NCI-H345 treated with DMSO at 0.1 percent for 48 hours (cell line): ENCODE data around the gene HEMGN.
"Not testable (repeated sequence)": the region's sequence is repeated elsewhere in the genome, so short reads cannot be mapped to it uniquely, and the experiment has no call there.

Source experiments
- DNase-seq: peaks from one replicate; lab custom pipeline; 2025; ENCODE audit not compliant: unreplicated experiment; lab: John Stamatoyannopoulos, UW

Gene HEMGN, protein sequence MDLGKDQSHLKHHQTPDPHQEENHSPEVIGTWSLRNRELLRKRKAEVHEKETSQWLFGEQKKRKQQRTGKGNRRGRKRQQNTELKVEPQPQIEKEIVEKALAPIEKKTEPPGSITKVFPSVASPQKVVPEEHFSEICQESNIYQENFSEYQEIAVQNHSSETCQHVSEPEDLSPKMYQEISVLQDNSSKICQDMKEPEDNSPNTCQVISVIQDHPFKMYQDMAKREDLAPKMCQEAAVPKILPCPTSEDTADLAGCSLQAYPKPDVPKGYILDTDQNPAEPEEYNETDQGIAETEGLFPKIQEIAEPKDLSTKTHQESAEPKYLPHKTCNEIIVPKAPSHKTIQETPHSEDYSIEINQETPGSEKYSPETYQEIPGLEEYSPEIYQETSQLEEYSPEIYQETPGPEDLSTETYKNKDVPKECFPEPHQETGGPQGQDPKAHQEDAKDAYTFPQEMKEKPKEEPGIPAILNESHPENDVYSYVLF

DNA sequence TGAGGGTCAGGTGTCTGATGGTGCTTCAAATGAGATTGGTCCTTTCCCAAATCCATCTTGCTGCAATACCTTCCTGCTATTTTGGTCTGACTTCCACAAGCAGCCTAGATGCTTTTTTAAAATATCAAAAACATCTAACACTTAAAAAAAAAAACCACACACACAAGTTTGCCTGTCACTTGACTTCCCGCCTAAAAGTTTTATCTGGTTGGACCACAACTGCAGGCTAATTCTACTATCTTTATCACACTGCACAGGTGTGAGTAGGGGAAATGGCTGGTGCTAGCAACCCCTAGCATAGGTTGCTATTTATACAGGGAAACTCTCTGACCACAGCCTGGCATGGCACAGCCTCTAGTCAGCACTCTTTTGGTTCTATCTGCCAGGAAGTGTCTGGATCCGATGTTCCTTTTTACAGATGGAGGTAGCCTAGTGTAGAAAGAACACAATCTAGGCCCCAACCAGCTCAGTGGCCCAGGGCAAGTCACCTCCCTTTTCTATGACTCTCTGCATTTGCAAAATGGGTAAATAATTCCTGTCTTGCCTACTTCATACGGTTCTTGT, at the start of gene HEMGN:
TSS of gene HEMGN (minus strand) at position 92 of the 564 bp plus-strand sequence. CDS start at position 56, 36 bp downstream.
- DNase-seq: no peak

DNA sequence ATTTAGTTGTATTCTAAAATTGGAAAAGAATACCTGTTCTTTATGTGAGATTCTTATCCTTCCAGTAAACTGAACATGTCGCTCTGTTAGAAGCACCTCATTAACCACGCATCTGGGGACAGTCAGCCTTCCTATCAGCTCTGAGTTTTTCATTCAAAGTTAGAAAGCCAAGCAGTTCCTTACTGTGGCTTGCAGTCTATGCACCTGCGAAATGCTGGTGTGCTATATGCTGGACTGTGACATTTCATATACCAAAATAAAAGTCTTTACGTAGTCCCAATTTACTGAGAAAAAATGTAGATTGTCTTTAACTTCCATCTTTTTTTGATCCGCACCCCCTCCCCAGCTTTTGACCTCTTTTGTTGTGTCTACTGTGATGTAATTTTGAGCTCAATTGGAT, 49.5 kb upstream of the HEMGN start:
- no peak for DNase-seq

- DNase-seq: no peak
Observed at GRCh38 chr9:97985058-97985861, 47.3 kb upstream of the HEMGN start.

DNA sequence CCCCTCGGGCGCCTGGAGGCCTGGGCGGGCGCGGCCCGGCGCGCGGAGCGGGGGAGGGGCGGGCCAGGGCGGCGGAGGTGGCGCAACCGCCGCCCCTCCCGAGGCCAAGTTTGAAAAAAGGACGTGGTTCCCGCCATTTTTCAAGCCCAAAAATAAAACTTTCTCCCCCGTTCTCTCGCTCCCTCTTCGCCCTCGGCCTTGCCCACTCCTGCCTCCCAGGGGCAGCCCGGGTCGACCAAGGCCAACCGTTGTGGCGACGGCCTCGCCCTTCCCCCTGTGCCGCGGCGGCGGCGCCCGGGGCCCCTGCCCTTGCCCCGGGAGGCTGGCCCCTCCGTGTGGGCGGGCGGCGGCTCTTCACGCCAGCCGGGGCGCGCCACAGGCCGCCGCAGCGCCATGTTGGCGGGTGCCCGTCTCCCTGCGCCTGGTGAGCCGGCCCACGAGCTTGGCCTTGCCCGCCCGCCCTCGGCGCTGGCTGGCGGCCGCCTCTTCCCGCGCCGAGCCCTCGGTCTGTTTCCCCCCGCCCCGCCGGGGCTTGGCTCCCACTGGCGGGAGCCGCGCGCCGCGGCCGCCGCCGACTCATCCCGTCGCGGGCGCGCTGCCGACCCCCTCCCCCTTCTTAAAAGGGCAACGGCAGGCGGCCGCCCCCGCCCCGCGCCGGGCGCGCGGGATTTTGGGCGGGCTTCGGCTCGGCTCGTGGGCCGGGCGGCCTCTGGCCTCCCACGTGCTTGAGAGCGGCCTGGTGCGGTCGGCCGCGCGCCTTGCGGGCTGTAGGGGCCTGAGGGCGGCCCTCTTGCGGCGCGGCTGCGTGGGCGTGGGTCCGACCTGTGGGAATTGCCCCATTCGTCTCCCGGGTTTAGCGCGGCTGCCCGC, 46.5 kb upstream of the HEMGN start:
- DNase-seq: peak; percentile 64

GRCh38 chr9:97983589-97984187, 45.7 kb upstream of the HEMGN start:
- DNase-seq: no peak

GRCh38 chr9:97982683-97983588, 45.0 kb upstream of the HEMGN start, which contains the start of gene ANP32B:
ANP32B (plus strand) TSS chr9:97983341; CDS start chr9:97983556, 215 bp downstream.
- DNase-seq: peak; percentile 82

GRCh38 chr9:97981846-97982682, 44.1 kb upstream of the HEMGN start:
- no peak for DNase-seq

DNA sequence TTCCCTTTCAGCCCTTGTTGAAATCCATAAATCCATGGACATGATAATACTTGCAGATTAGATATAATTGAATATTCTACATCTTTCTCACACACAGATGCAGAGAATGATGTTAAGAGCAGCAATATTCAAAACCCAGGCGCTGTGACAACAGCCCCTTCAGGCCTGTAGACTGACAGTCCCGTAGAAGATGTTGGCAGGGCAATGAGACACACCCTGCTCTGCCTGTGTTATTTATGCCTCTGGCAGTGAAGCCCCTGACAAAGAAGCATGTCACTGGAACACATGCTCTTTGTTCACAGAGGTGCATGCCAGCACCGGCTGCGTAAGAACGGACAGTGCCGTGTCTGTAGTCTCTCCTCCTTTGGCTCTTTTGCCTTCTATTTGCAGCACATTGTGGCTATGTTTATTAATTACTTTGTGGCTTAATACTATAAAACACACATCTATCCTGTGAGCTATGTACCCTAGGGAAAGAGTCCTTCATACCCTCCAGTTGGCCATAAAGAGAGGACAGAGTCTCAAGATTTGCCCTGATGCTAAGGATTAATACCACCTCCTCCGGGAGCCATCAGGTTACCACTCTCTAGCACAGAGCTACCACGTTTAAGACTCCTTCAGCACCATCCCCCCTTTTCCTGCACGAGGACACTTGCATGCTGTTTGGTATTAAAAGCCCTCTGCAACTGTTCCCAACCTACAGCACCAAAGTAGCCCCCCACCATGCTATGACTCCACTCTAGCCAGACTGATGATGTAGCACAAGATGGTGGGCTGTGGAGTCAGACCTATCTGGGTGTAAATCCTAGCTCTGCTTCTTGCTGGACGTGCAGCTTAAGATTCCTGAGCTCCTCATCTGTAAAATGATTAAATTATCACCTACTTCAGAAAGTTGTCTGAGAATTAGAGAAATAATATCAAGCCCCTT, 43.2 kb upstream of the HEMGN start:
- no peak for DNase-seq

DNA sequence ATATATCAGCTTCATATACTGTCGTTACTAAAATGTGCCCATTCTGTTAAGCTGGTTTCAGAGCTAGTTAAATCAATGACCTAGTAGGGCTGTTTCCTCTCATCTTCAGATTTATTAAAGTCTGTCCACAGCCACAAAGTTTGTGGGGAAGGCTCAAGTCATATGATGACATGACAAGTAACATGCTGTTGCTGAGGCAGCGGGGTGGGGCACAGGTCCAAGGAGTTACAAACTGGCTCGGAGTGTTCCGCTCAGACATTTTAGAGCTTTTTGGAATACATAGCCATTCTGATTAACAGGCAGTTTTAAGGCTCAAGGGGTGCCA, 42.5 kb upstream of the HEMGN start:
- DNase-seq: no peak

- DNase-seq: no peak
Observed at GRCh38 chr9:97979788-97980478, 42.0 kb upstream of the HEMGN start.

GRCh38 chr9:97978371-97979130, 40.6 kb upstream of the HEMGN start:
- DNase-seq: no peak

DNA sequence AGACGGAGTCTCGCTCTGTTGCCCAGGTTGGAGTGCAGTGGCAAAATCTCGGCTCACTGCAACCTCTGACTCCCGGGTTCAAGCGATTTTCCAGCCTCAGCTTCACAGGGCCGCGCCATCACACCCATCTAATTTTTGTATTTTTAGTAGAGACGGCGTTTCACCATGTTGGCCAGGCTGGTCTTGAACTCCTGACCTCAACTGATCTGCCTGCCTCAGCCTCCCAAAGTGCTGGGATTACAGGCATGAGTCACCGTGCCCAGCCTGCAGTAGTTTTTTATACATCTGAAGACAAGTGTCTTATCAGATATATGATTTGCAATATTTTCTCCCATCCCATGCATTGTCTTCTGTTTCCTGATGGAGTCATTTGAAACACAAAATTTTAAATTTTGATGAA, 38.7 kb upstream of the HEMGN start:
- DNase-seq: not testable (repeated sequence)

DNA sequence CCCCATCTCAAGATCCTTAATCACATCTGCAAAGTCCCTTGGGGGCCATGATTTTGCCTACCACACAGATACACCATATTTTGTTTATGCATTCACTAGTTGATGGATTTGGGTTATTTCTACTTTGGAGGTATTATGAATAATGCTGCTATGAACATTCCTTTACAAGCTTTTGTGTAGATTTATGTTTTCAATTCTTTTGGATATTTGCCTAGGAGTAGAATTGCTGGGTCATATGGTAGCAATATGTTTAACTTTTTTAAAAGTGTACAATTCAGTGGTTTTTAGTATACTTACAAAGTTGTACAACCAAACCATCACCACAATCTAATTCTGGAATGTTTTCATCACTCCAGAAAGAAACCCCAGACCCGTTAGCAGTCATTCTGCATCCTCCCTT, 37.4 kb upstream of the HEMGN start:
- no peak for DNase-seq

GRCh38 chr9:97972753-97973152, 34.8 kb upstream of the HEMGN start:
- DNase-seq: no peak

- DNase-seq: no peak
Observed at GRCh38 chr9:97970165-97970564, 32.2 kb upstream of the HEMGN start.

- no peak for DNase-seq
Observed at GRCh38 chr9:97969014-97969413, 31.0 kb upstream of the HEMGN start.
